K562 (cell line): ENCODE results near the gene PRR15. TPM values are rescaled to one million over a fixed set of nuclear protein-coding genes. Genes with fewer than 3 reads are reported as not detected.

ENCODE experiments used
- ATAC-seq: fragments of 200-7000 bp; cut with Tn5 transposase; 3 replicates; pipeline ENCODE4 v1.9.1; 2020; ENCODE audit warnings: moderate library complexity
- BruUV-seq: library from RNA; stranded (reverse); fragments of 400-500 nt; replicated peaks from 2 replicates; lab custom pipeline; 2021; lab: Mats Ljungman, UMichigan
- CTCF ChIA-PET: fragments of 300-600 bp; formaldehyde crosslinking; extraction: SDS; loops from one replicate; lab custom pipeline; 2021; ENCODE audit warnings: low intra/inter-chr PET ratio; lab: Yijun Ruan, JAX
- POLR2A ChIA-PET: fragments of 300-600, 350-650 bp; sonication (Branson Sonifier 250); formaldehyde crosslinking; extraction: SDS; loops from one replicate; lab custom pipeline; 2021; ENCODE audit warnings: antibody characterized with exemption, inconsistent platforms; lab: Yijun Ruan, JAX
- DNase-seq, 4 experiments: peaks; one replicate each; pipeline versions ENCODE4 v3.0.0 to v3.0.0-alpha.2; 2011 to 2018; ENCODE audit warnings: low spot score in 3 of 4, mixed read lengths in 3 of 4; ENCODE audit errors: extremely low read depth in 1 of 4
- FAIRE-seq: peaks from 2 replicates; lab custom pipeline; 2011; peaks lifted over from hg19 to GRCh38; lab: Jason Lieb, UNC
- H2AFZ ChIP-seq: 2 replicates; pipeline ENCODE4 v1.6.0; 2011; ENCODE audit warnings: low read depth, low read length, control low read depth, inconsistent platforms
- H3K27ac ChIP-seq: fragments of 200-600 bp; 3 replicates; pipeline ENCODE4 v1.8.0; 2011; ENCODE audit warnings: low read depth, mild to moderate bottlenecking, control low read depth, inconsistent platforms, low read length, moderate library complexity, mixed read lengths; ENCODE audit errors: extremely low read depth
- H3K27me3 ChIP-seq, 2 experiments: fragments of 300-600 bp in 1 of 2; 2 replicates in 1 of 2; 3 replicates in 1 of 2; pipeline versions ENCODE4 v1.6.0 to v1.8.0; 2011; ENCODE audit warnings: inconsistent platforms in 2 of 2, low read length in 2 of 2, mild to moderate bottlenecking in 1 of 2, mixed read lengths in 1 of 2, moderate library complexity in 1 of 2; ENCODE audit not compliant: control insufficient read depth in 2 of 2, insufficient read depth in 2 of 2
- H3K36me3 ChIP-seq: fragments of 300-600 bp; 3 replicates; pipeline ENCODE4 v1.8.0; 2011; ENCODE audit warnings: mild to moderate bottlenecking, low read length, inconsistent platforms; ENCODE audit not compliant: control insufficient read depth, insufficient read depth
- H3K4me1 ChIP-seq, 2 experiments: fragments of 200-600 bp in 1 of 2; replicated peaks in 1 of 2; 2 replicates in 1 of 2; 3 replicates in 1 of 2; pipeline versions ENCODE4 v1.5.1 to v1.8.0; 2011; ENCODE audit warnings: inconsistent platforms in 2 of 2, low read length in 2 of 2, mild to moderate bottlenecking in 1 of 2, mixed read lengths in 1 of 2, moderate library complexity in 1 of 2; ENCODE audit not compliant: control insufficient read depth in 2 of 2, insufficient read depth in 2 of 2
- H3K4me2 ChIP-seq: 2 replicates; pipeline ENCODE4 v1.6.1; 2011; ENCODE audit warnings: low read length, control low read depth, inconsistent platforms, mixed read lengths; ENCODE audit not compliant: insufficient read depth
- H3K4me3 ChIP-seq: fragments of 200-600 bp; sonication (generic), shearing (Covaris generic); 2 replicates; pipeline ENCODE4 v1.5.1; 2016; ENCODE audit warnings: control low read depth, inconsistent platforms
- H3K79me2 ChIP-seq: fragments of 200-600 bp; 3 replicates; pipeline ENCODE4 v1.8.0; 2011; ENCODE audit warnings: low read length, inconsistent platforms; ENCODE audit not compliant: control insufficient read depth, insufficient read depth
- H3K9ac ChIP-seq, 2 experiments: 2 replicates each; pipeline versions ENCODE4 v1.6.0 to v1.6.1; 2011; ENCODE audit warnings: low read depth in 2 of 2, low read length in 2 of 2, control low read depth in 1 of 2, inconsistent platforms in 1 of 2, mild to moderate bottlenecking in 1 of 2, mixed read lengths in 1 of 2; ENCODE audit not compliant: insufficient read depth in 1 of 2
- H3K9me1 ChIP-seq: one replicate; pipeline ENCODE4 v1.6.0; 2011; ENCODE audit warnings: inconsistent platforms, mild to moderate bottlenecking, low read length, moderate library complexity; ENCODE audit not compliant: control insufficient read depth, insufficient read depth
- H3K9me3 ChIP-seq: replicated peaks from 2 replicates; pipeline ENCODE4 v1.5.1; 2011; ENCODE audit warnings: low read depth, low read length, inconsistent platforms; ENCODE audit not compliant: control insufficient read depth, insufficient read depth
- H4K20me1 ChIP-seq: replicated peaks from 2 replicates; pipeline ENCODE4 v1.6.1; 2011; ENCODE audit warnings: low read length, inconsistent platforms, mixed read lengths; ENCODE audit not compliant: control insufficient read depth, insufficient read depth
- BRD9 ChIP-seq: fragments of 450-650 bp; IDR thresholded peaks from 2 replicates; pipeline ENCODE4 v1.6.1; 2018; ENCODE audit warnings: low read depth; ENCODE audit not compliant: partially characterized antibody
- CREM ChIP-seq: IDR thresholded peaks from 2 replicates; pipeline ENCODE4 v1.6.1; 2014; ENCODE audit warnings: antibody characterized with exemption, low read depth
- DPF2 ChIP-seq: fragments of 450-650 bp; IDR thresholded peaks from 2 replicates; pipeline ENCODE4 v1.6.1; 2016
- HNRNPLL ChIP-seq: fragments of 200-400 bp; formaldehyde crosslinking; IDR thresholded peaks from 2 replicates; pipeline ENCODE4 v1.6.1; 2017; ENCODE audit warnings: low read length, low read depth, mild to moderate bottlenecking; ENCODE audit not compliant: poor library complexity, severe bottlenecking
- KLF16 ChIP-seq: IDR thresholded peaks from 2 replicates; pipeline ENCODE4 v1.6.1; 2016; ENCODE audit warnings: antibody characterized with exemption
- L3MBTL2 ChIP-seq: fragments of 450-650 bp; IDR thresholded peaks from 2 replicates; pipeline ENCODE4 v1.6.1; 2016; ENCODE audit warnings: mild to moderate bottlenecking, moderate library complexity
- LARP7 ChIP-seq: fragments of 450-650 bp; IDR thresholded peaks from 2 replicates; pipeline ENCODE4 v1.6.1; 2016
- LCOR ChIP-seq: sonication (generic); formaldehyde crosslinking; IDR thresholded peaks from 2 replicates; pipeline ENCODE4 v1.8.0; 2022; ENCODE audit warnings: mild to moderate bottlenecking, missing genetic modification reagents
- NCOA1 ChIP-seq: fragments of 450-650 bp; IDR thresholded peaks from 2 replicates; pipeline ENCODE4 v1.6.1; 2016; ENCODE audit warnings: low read depth
- OTX1 ChIP-seq: fragments of 450-650 bp; formaldehyde crosslinking; IDR thresholded peaks from 2 replicates; pipeline ENCODE4 v1.4.0; 2022; ENCODE audit warnings: mild to moderate bottlenecking
- PHF21A ChIP-seq: fragments of 450-650 bp; IDR thresholded peaks from 2 replicates; pipeline ENCODE4 v1.6.1; 2017; ENCODE audit warnings: low read depth, borderline replicate concordance
- RBM17 ChIP-seq: fragments of 200-400 bp; formaldehyde crosslinking; IDR thresholded peaks from 2 replicates; pipeline ENCODE4 v1.6.1; 2017; ENCODE audit warnings: low read depth, mild to moderate bottlenecking, low read length, borderline replicate concordance
- SMC3 ChIP-seq: conservative IDR thresholded peaks from 2 replicates; pipeline ENCODE4 v1.6.1; 2011; ENCODE audit warnings: low read depth, low read length, improper control_type of control experiment; ENCODE audit not compliant: insufficient read depth
- SPI1 ChIP-seq: IDR thresholded peaks from 2 replicates; pipeline ENCODE4 v1.6.1; 2011; ENCODE audit warnings: low read depth, low read length, control low read depth, borderline replicate concordance
- TAF15 ChIP-seq: fragments of 200-400 bp; formaldehyde crosslinking; IDR thresholded peaks from 2 replicates; pipeline ENCODE4 v1.6.1; 2017; ENCODE audit warnings: mild to moderate bottlenecking, low read depth, low read length, moderate library complexity
- TCF7 ChIP-seq: sonication (generic); IDR thresholded peaks from 2 replicates; pipeline ENCODE4 v1.6.1; 2016; ENCODE audit warnings: antibody characterized with exemption, borderline replicate concordance
- TEAD1 ChIP-seq, 2 experiments: fragments of 450-650 bp in 1 of 2; sonication (generic) in 1 of 2; formaldehyde crosslinking; IDR thresholded peaks; 2 replicates each; pipeline versions ENCODE4 v1.4.0 to v1.8.0; 2020 to 2022; ENCODE audit warnings: mild to moderate bottlenecking in 2 of 2, missing genetic modification reagents in 1 of 2
- ZNF134 ChIP-seq: fragments of 250-450 bp; sonication (Bioruptor Pico); conservative IDR thresholded peaks from 2 replicates; pipeline ENCODE4 v1.4.0; 2020
- ZNF586 ChIP-seq: fragments of 450-650 bp; formaldehyde crosslinking; conservative IDR thresholded peaks from 2 replicates; pipeline ENCODE4 v1.4.0; 2020; ENCODE audit warnings: mild to moderate bottlenecking, moderate library complexity
- WGBS: fragments of 100-300 bp; shearing (Covaris generic); methylation state at CpG from one replicate; pipeline ENCODE4 v1.1.6; 2016; ENCODE audit warnings: low coverage, mixed read lengths; ENCODE audit not compliant: insufficient coverage; ENCODE audit errors: missing lambda C conversion rate; 5-methylcytosine and 5-hydroxymethylcytosine counted together
- in situ Hi-C: fragments of 300-500 bp; cut with MboI; formaldehyde crosslinking; loops from 4 replicates; pipeline ENCODE4 v1.15.0; 2018; ENCODE audit warnings: inconsistent platforms, mixed read lengths
- intact Hi-C: fragments of 100-400 bp; cut with micrococcal nuclease; formaldehyde crosslinking; loops from 2 replicates; pipeline ENCODE4 v1.14.2; 2022
- polyA plus RNA-seq, 8 experiments: library from polyadenylated mRNA; depleted of rRNA in 4 of 8; stranded (reverse) in 5 of 8; unstranded in 3 of 8; fragments of >200 nt; fragmentation: Nextera tagmentation in 2 of 8; fragmentation: Illumina TruSeq in 1 of 8; extraction: Ambion mirVana in 2 of 8; extraction: Trizol in 1 of 8; gene quantifications; 2 replicates each; pipeline versions ENCODE4 v1.2.1 to v1.2.3, GENCODE V29; 2011 to 2014; ENCODE audit warnings: inconsistent platforms in 1 of 8, missing spikeins in 1 of 8
- total RNA-seq, 7 experiments: library from RNA; depleted of rRNA in 6 of 7; stranded (reverse); fragments of >200 nt in 6 of 7; fragmentation: Illumina TruSeq in 2 of 7; extraction: Trizol in 2 of 7; gene quantifications; 2 replicates each; pipeline versions ENCODE4 v1.2.1 to v1.2.3, GENCODE V29; 2011 to 2021; ENCODE audit warnings: low replicate concordance in 1 of 7
- TF ChIP-seq, protein P1 (sequence below): fragments of 450-650 bp; IDR thresholded peaks from 2 replicates; pipeline ENCODE4 v1.6.1; 2017; ENCODE audit warnings: antibody characterized with exemption, mild to moderate bottlenecking

Gene PRR15
- total and polyA plus RNA-seq, 9 of the 15 experiments (the other 6 are each of a cell fraction or from before 2014, with no cell fraction given), result not detected

DNA sequence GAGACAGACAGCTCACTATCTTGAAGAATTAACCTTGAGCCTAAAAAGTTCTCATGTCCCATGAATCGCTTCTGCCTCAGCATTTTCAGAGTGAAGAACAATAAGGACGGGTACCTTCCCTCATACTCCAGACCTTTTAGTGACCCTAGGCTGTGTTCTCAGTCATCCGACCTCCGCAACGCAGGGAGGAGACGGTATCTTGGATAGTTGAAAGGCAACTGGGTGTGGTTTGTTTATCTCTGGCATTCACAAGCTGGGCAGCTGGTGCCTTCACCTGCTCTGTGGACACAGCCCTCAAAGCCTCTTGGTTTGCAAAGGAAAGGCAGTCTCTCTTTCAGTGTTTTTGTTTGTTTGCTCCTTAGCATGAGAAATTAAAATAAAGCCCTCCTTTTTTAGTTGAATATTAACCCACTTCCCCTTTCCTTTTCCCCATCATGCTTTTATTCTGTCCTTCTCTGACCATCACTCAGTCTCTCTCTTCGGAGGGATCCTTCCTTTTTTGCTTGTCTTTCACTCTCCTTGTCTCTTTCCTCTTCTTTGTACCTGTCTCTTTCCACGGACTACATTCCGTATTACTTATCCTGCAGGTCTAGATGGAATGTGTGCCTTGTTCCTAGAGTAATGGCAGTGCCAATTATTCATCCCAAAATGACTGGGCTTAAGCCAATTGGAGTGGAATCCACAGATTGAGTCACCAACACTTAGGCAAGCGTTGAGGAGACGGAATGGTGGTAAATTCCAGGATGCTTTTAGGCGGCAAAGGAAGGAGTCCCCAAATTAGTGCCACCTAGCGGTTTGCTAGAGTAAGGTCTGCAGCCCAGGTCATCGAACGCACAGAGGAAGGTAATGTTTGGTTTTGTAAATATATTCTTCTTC lies 45.8 kb downstream of the PRR15 start:
- ATAC-seq (peak; percentile 78), FAIRE-seq (peak; percentile 94), DNase-seq (peak; percentile 64 to 79 (median 66))
- no peak overlapping the region for H3K9ac ChIP-seq
- no peaks in the 10 kb centered on the region for H3K79me2 ChIP-seq
- H3K4me2 ChIP-seq, result peak overlapping the region; percentile 71
- H3K4me3 ChIP-seq, result no peak overlapping the region
- ChIA-PET CTCF (no interaction called here), POLR2A (interaction anchor here (0.9 kb wide), 1 partner anchor 29 kb away, joined by 3 read pairs; no protein-coding TSS in a partner anchor)
- H2AFZ ChIP-seq, result peak overlapping the region; percentile 89
- peaks cover 17 to 43% of the 10 kb centered on the region in 2 experiments for H3K4me1 ChIP-seq
- H3K9me3 ChIP-seq, result no peaks in the 10 kb centered on the region
- intact Hi-C loops, result no loop called here
- no TSS peak for BruUV-seq
- H4K20me1 ChIP-seq, result no peaks in the 10 kb centered on the region; the same call in 1 of the 2 replicates
- in situ Hi-C loops, result no loop called here
- no peak overlapping the region for H3K27ac ChIP-seq
- H3K36me3 ChIP-seq, result no peaks in the 10 kb centered on the region
- 10% methylated on average over 15 of the region's 15 CpGs for WGBS
- no peaks in the 10 kb centered on the region for H3K27me3 ChIP-seq
- no peaks in the 10 kb centered on the region for H3K9me1 ChIP-seq
- peak; percentile 67 for TF ChIP-seq L3MBTL2
- peak; percentile 19; the same call in 1 of the 2 replicates for TF ChIP-seq KLF16
- no peak for TF ChIP-seq PHF21A
- no peak for TF ChIP-seq RBM17
- TF ChIP-seq, protein P1, sequence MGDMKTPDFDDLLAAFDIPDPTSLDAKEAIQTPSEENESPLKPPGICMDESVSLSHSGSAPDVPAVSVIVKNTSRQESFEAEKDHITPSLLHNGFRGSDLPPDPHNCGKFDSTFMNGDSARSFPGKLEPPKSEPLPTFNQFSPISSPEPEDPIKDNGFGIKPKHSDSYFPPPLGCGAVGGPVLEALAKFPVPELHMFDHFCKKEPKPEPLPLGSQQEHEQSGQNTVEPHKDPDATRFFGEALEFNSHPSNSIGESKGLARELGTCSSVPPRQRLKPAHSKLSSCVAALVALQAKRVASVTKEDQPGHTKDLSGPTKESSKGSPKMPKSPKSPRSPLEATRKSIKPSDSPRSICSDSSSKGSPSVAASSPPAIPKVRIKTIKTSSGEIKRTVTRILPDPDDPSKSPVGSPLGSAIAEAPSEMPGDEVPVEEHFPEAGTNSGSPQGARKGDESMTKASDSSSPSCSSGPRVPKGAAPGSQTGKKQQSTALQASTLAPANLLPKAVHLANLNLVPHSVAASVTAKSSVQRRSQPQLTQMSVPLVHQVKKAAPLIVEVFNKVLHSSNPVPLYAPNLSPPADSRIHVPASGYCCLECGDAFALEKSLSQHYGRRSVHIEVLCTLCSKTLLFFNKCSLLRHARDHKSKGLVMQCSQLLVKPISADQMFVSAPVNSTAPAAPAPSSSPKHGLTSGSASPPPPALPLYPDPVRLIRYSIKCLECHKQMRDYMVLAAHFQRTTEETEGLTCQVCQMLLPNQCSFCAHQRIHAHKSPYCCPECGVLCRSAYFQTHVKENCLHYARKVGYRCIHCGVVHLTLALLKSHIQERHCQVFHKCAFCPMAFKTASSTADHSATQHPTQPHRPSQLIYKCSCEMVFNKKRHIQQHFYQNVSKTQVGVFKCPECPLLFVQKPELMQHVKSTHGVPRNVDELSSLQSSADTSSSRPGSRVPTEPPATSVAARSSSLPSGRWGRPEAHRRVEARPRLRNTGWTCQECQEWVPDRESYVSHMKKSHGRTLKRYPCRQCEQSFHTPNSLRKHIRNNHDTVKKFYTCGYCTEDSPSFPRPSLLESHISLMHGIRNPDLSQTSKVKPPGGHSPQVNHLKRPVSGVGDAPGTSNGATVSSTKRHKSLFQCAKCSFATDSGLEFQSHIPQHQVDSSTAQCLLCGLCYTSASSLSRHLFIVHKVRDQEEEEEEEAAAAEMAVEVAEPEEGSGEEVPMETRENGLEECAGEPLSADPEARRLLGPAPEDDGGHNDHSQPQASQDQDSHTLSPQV, result no peak
- peak; percentile 51; the same call in 1 of the 2 replicates for TF ChIP-seq ZNF134 (CRISPR knock-in tag)
- TF ChIP-seq TAF15, result no peak
- no peak for TF ChIP-seq ZNF586 (CRISPR knock-in tag)
- TF ChIP-seq LCOR, result peak; percentile 60; the same call in 1 of the 2 replicates
- TF ChIP-seq NCOA1, result no peak
- TF ChIP-seq LARP7, result no peak
- TF ChIP-seq OTX1 (CRISPR knock-in tag), result no peak
- TF ChIP-seq SMC3, result 0 out of 2 replicates have a peak, but pooled peaks have one; percentile 8
- peak; percentile 34 for TF ChIP-seq BRD9
- peak; percentile 31; the same call in 1 of the 2 replicates for TF ChIP-seq CREM
- peak; percentile 78 for TF ChIP-seq SPI1
- TF ChIP-seq TEAD1 (CRISPR knock-in tag; IDR thresholded peaks at IDR 0.05), result peak in 1 of 2 experiments; percentile 77; a peak in 1 of 4 replicates
- peak; percentile 38; the same call in 1 of the 2 replicates for TF ChIP-seq DPF2
- TF ChIP-seq HNRNPLL, result no peak
- TF ChIP-seq TCF7, result 0 out of 2 replicates have a peak, but pooled peaks have one; percentile 86
